Fibroblast of the aortic adventitia (primary cell): ENCODE results near the gene SPI1. TPM values are rescaled to one million over a fixed set of nuclear protein-coding genes. Genes with fewer than 3 reads are reported as not detected.

Experiments used
- DNase-seq: peaks from one replicate; pipeline ENCODE4 v3.0.0-alpha.2; 2010; ENCODE audit warnings: low read depth
- H3K4me3 ChIP-seq: 2 replicates; pipeline ENCODE4 v1.5.1; 2011; ENCODE audit warnings: low read depth, mild to moderate bottlenecking, control low read depth, low read length, moderate library complexity
- CTCF ChIP-seq: IDR thresholded peaks from 2 replicates; pipeline ENCODE4 v1.5.1; 2011; ENCODE audit warnings: mild to moderate bottlenecking, low read length, control low read depth, inconsistent platforms; ENCODE audit not compliant: insufficient read depth
- total RNA-seq: library from RNA; depleted of rRNA; stranded (reverse); fragments of >200 nt; gene quantifications from 2 replicates; pipeline ENCODE4 v1.2.3, GENCODE V29; 2012; ENCODE audit warnings: low replicate concordance

Gene SPI1
- total RNA-seq, 1 donor = not detected

GRCh38 chr11:47329431-47329986 is 48.8 kb downstream of the SPI1 start:
- H3K4me3 ChIP-seq = no peak overlapping the region
- no peak for DNase-seq
- no peak for TF ChIP-seq CTCF

GRCh38 chr11:47328449-47329390 is 49.6 kb downstream of the SPI1 start:
- no peak for DNase-seq
- H3K4me3 ChIP-seq = no peak overlapping the region
- no peak for TF ChIP-seq CTCF

- TF ChIP-seq CTCF = no peak
- no peak for DNase-seq
- H3K4me3 ChIP-seq = no peak overlapping the region
Observed at GRCh38 chr11:47327949-47328348, 50.4 kb downstream of the SPI1 start.

GRCh38 chr11:47327025-47327424 is 51.3 kb downstream of the SPI1 start:
- TF ChIP-seq CTCF = no peak

GRCh38 chr11:47326198-47326597 is 52.1 kb downstream of the SPI1 start:
- H3K4me3 ChIP-seq = no peak overlapping the region
- TF ChIP-seq CTCF = no peak
- no peak for DNase-seq

More at GRCh38 chr11:47327025-47327424, 51.3 kb downstream of the SPI1 start:
- H3K4me3 ChIP-seq = no peak overlapping the region
- no peak for DNase-seq

GRCh38 chr11:47325271-47326041 is 52.9 kb downstream of the SPI1 start:
- no peak for TF ChIP-seq CTCF
- no peak for DNase-seq
- no peak overlapping the region for H3K4me3 ChIP-seq
